HG02623 (cell line): ENCODE data around the gene SMKR1.
"Not testable (repeated sequence)": the region's sequence is repeated elsewhere in the genome, so short reads cannot be mapped to it uniquely, and the experiment has no call there.

ENCODE experiments used
- ATAC-seq: cut with Tn5 transposase; IDR thresholded peaks from one replicate; pipeline ENCODE4 v1.9.1; 2021; ENCODE audit warnings: moderate library complexity; ENCODE audit not compliant: unreplicated experiment

SMKR1 gene

DNA sequence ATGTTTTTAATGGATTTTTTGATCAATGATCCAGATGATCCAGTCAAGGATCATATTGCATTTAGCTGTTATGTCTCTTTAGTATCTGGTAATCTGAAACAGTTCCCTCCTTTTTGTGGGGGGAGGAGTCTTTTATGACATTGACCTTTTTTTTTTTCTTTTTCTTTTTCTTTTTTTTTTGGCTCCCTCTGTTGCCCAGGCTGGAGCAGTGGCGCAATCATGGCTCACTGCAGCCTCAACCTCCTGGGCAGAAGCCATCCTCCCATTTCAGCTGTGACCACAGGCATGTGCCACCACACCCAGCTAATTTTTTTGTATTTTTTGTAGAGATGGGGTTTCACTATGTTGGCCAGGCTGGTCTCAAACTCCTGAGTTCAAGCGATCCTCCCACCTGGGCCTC, 22.1 kb downstream of the SMKR1 start:
- not testable (repeated sequence) for ATAC-seq

- ATAC-seq, result no peak
Observed at GRCh38 chr7:129525225-129525862, 23.0 kb downstream of the SMKR1 start.

DNA sequence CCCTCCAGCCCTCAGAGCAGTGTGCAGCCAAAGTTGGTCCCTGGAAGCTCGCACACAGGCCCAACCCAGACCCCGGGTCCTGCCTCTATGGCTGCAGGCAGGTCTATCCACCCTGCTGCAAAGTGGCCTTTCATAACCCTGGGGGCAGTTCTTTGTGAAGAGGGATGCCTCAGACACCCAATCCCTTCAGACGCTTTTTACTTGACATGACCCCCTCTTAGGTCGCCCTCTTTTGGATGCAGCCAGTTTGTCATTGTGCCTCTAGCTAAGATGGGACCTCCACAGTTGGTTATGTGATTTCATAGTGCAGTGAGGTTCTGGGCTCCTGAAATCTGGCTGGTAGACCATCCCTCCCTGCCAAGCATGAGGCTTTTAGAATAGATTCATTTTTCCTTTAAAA, 27.3 kb downstream of the SMKR1 start:
- ATAC-seq, result no peak

DNA sequence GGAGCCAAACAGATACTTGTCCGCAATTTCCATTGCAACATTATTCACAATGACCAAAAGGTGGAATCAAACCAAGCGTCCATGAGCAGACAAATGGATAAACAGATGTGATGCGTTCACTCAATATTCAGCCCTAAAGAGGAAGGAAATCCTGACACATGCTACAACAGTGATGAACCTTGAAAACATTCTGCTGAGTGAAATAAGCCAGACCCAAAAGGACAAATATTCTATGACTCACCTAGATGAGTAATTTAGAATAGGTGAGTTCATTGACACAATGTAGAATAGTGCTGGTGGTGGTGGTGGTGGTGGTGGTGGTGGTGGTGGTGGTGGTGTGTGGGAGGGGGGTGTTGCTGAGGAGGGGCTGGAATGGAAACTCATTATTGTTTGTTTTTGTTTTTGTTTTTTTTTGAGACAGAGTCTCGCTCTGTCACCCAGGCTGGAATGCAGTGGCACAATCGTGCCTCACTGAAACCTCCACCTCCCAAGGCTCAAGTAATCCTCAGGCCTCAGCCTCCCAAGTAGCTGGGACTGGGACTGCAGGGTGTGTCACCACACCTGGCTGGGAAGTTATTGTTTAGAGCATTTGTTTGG, 28.6 kb downstream of the SMKR1 start:
- ATAC-seq, result no peak

DNA sequence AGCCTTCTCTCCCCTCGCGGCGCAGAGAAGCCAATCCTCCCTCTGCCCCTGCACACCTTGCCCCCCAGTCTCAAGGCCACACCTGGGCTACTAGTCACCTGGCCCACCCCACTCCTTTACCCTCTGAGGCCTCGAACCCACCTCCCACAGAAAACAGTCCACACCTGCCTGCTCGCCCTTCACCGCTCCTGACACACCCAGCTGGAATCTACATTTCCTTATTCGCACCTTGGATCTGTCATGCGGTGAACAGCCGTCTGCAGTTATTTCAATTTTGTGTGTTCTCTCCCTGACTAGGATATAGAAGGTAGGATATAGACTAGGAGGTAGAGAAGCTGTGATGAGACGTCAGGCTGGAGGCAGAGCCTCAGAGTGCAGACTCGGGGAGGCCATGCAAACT, 29.4 kb downstream of the SMKR1 start:
- no peak for ATAC-seq

GRCh38 chr7:129532375-129532774, 30.0 kb downstream of the SMKR1 start:
- no peak for ATAC-seq

DNA sequence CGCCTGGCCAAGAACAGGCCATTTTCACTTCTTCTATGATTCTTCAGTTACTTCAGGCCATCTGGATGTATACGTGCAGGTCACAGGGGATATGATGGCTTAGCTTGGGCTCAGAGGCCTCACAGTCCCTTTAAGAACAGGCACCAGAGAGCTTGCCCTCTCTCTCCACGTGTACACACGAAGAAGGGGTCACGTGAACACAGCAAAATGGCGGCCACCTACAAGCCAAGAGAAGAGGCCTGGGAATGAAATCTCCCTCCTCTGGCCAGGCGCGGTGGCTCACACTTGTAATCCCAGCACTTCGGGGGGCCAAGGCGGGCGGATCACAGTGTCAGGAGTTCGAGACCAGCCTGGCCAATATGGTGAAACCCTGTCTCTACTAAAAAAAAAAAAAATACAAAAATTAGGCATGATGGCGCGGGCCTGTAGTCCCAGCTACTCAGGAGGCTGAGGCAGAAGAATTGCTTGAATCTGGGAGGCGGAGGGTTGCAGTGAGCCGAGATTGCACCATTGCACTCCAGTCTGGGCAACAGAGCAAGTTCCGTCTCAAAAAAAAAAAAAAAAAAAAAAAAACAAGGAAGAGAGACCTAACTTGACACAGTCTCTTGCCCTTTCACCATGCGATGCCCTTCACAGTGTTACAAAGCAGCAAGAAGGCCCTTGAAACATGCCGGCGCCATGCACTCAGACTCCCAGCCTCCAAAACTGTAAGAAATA, 32.4 kb downstream of the SMKR1 start:
- ATAC-seq, result not testable (repeated sequence)

GRCh38 chr7:129535896-129536295, 33.6 kb downstream of the SMKR1 start:
- ATAC-seq, result no peak

DNA sequence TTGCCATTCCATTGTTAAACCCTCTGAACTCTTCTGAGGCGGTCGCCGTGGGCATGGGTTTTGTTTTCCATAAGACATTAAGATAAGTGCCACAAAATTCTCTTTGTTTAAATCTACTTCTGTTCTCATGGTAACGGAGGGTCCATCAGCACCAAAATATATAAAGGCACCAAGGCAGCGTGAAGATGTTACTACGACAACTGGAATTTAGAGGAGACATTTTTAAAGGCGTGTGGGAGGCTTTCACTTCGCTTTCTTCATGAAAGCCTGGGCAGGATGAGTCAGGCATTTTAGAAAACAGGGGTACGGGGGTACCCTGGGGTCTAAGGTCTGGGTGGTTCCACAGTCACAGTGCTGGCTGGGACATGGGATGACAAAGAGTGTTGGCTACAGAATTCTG, 34.0 kb downstream of the SMKR1 start:
- no peak for ATAC-seq

DNA sequence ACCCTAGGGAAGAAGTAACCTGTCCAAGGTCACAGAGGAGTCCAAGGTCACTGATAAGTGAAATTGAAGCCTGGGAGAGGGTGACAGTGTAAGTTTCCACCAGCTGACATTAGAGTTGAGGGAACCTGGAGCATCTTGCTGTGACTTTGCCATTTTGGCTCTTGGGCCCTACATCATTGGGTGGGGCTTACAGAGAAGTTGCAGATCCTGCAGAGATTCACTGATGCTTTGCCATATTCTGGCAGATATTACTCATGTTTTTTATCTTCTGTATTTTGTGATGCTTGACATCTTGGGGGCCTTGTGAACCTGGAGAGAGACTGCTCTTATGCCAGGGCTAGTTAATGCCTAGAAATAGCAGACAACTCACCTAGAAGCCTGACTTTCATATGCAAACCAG, 36.5 kb downstream of the SMKR1 start:
- no peak for ATAC-seq

GRCh38 chr7:129540340-129540739, 38.0 kb downstream of the SMKR1 start:
- ATAC-seq, result no peak

- no peak for ATAC-seq
Observed at GRCh38 chr7:129544700-129545099, 42.4 kb downstream of the SMKR1 start.

DNA sequence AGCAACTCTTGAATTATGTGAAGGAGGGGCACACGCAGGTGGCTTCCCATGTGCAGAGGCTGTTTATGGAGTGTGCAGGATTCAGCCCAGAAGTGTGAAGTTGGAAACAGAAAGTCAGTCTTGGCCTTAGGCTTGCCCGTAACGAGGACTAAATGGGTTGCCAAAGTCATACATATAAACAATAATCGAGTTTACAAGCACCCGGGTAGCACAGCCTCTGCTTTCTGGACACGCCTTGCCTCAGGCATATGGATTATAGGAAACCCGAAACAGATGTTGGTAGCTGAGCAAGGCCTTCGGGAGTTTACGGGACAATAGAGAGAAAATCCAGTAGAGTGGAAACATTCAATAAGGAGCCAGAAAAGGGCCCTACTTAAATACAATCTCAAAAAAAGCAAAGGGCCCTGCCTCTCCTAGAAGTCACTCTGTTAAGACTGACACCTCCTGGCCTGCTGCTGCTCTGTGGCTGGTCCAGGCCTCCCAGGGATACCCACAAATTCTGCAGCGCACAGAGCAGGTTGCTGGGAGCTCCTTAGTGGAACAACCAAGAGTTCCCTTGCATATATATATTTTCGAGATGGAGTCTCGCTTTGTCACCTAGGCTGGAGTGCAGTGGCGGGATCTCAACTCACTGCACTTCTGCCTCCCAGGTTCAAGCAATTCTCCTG, 48.5 kb downstream of the SMKR1 start:
- no peak for ATAC-seq

- ATAC-seq, result no peak
Observed at GRCh38 chr7:129553899-129554461, 51.6 kb downstream of the SMKR1 start.

DNA sequence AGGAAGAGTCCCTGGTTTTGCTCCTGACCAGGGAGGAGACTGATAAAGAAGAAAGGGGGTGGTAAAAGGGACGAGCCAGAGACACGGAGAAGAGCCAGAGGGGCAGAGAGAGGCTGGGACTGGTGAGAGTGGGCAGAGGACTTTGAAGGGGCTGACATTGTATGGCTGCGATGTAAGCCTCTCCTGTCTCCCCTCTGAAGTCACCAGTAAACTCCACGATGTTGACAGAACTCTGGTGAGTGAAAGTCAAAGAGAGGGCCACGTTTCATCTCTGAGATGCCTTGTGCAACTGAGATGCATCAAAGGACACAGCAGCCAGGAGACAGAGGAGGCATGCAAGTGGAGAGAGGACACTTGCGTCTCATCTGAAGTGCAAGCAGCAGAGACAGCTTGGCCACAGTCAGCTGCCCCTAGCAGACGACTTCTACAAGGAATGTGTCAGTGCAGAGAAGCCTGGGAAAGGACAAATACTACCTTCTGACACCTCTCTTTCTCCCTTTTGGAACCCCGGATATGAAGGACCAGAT, 54.3 kb downstream of the SMKR1 start:
- no peak for ATAC-seq

GRCh38 chr7:129557686-129558481, 55.6 kb downstream of the SMKR1 start:
- ATAC-seq, result no peak

GRCh38 chr7:129559564-129559963, 57.2 kb downstream of the SMKR1 start:
- no peak for ATAC-seq

- ATAC-seq, result no peak
Observed at GRCh38 chr7:129560831-129561230, 58.5 kb downstream of the SMKR1 start.

- ATAC-seq, result no peak
Observed at GRCh38 chr7:129561677-129562359, 59.5 kb downstream of the SMKR1 start.
